Peyer's patch (tissue), 4 donors: ENCODE measurements around the gene TMEM132C. TPM values are rescaled to one million over a fixed set of nuclear protein-coding genes. Genes with fewer than 3 reads are reported as not detected.

Experiments used
- DNase-seq, 3 donors: peaks; one replicate each; pipeline ENCODE4 v3.0.0-alpha.2; 2017 to 2019
- H3K27ac ChIP-seq, 4 donors: fragments of 200-600 bp; sonication (generic); one replicate each; pipeline ENCODE4 v1.5.1; 2016 to 2019
- H3K27me3 ChIP-seq, 2 donors: fragments of 200-600 bp; sonication (generic); one replicate each; pipeline ENCODE4 v1.5.1; 2019
- H3K36me3 ChIP-seq, 3 donors: fragments of 200-600 bp; sonication (generic); one replicate each; pipeline ENCODE4 v1.5.1; 2016 to 2019
- H3K4me1 ChIP-seq, 4 donors: fragments of 200-600 bp; sonication (generic); one replicate each; pipeline ENCODE4 v1.5.1; 2016 to 2019
- H3K4me3 ChIP-seq, 4 donors: fragments of 200-600 bp; sonication (generic); 1 replicate in 3 of 4; 2 replicates in 1 of 4; pipeline ENCODE4 v1.5.1; 2016 to 2019; ENCODE audit warnings: mild to moderate bottlenecking in 1 of 4
- H3K9me3 ChIP-seq, 4 donors: fragments of 200-600 bp; sonication (generic); one replicate each; pipeline ENCODE4 v1.5.1; 2016 to 2019; ENCODE audit warnings: mild to moderate bottlenecking in 1 of 4
- CTCF ChIP-seq, 6 experiments: fragments of 450-650 bp in 4 of 6; fragments of 200-600 bp in 2 of 6; sonication (generic) in 1 of 6; IDR thresholded peaks; one replicate each; pipeline ENCODE4 v1.5.1; 2017 to 2019; ENCODE audit warnings: antibody characterized with exemption in 6 of 6, mild to moderate bottlenecking in 3 of 6, moderate library complexity in 1 of 6
- POLR2A ChIP-seq, 2 donors: fragments of 450-650 bp; IDR thresholded peaks; one replicate each; pipeline ENCODE4 v1.5.1; 2017; ENCODE audit warnings: antibody characterized with exemption in 2 of 2, mild to moderate bottlenecking in 2 of 2, moderate library complexity in 2 of 2
- total RNA-seq, 4 donors: library from RNA; depleted of rRNA; stranded (reverse); fragments of >200 nt; gene quantifications; one replicate each; pipeline ENCODE4 v1.1.0, GENCODE V29; 2016

TMEM132C gene
- total RNA-seq, 4 donors from 2014 or later = 0.88 to 5.0 (median 2.0) TPM

GRCh38 chr12:128318341-128318740, 51.4 kb downstream of the TMEM132C start:
- no peaks in the 10 kb centered on the region for H3K27me3 ChIP-seq
- peaks cover 0 to 3% (median 0%) of the 10 kb centered on the region in 4 donors for H3K9me3 ChIP-seq
- H3K4me3 ChIP-seq = no peak overlapping the region
- no peaks in the 10 kb centered on the region for H3K36me3 ChIP-seq
- no peak for DNase-seq
- TF ChIP-seq CTCF (IDR thresholded peaks at IDR 0.05) (no peak), POLR2A (IDR thresholded peaks at IDR 0.05) (no peak)
- H3K4me1 ChIP-seq = no peaks in the 10 kb centered on the region
- H3K27ac ChIP-seq = no peak overlapping the region

- Histone ChIP-seq H3K27me3 (no peaks in the 10 kb centered on the region), H3K4me3 (no peak overlapping the region), H3K9me3 (peaks cover 0 to 3% (median 0%) of the 10 kb centered on the region in 4 donors), H3K4me1 (no peaks in the 10 kb centered on the region), H3K27ac (no peak overlapping the region), H3K36me3 (no peaks in the 10 kb centered on the region)
- no peak for DNase-seq
- TF ChIP-seq CTCF (IDR thresholded peaks at IDR 0.05) (no peak), POLR2A (IDR thresholded peaks at IDR 0.05) (no peak)
Observed at GRCh38 chr12:128318946-128319345, 52.0 kb downstream of the TMEM132C start.

- TF ChIP-seq POLR2A (IDR thresholded peaks at IDR 0.05) (no peak), CTCF (IDR thresholded peaks at IDR 0.05) (no peak)
- Histone ChIP-seq H3K27ac (no peak overlapping the region), H3K27me3 (no peaks in the 10 kb centered on the region), H3K4me1 (no peaks in the 10 kb centered on the region), H3K36me3 (no peaks in the 10 kb centered on the region), H3K4me3 (no peak overlapping the region), H3K9me3 (peaks cover 0 to 3% (median 0%) of the 10 kb centered on the region in 4 donors)
- no peak for DNase-seq
Observed at GRCh38 chr12:128322341-128322740, 55.4 kb downstream of the TMEM132C start.

- Histone ChIP-seq H3K9me3 (peaks cover 0 to 3% (median 0%) of the 10 kb centered on the region in 4 donors), H3K36me3 (no peaks in the 10 kb centered on the region), H3K4me1 (no peaks in the 10 kb centered on the region), H3K27ac (no peak overlapping the region), H3K27me3 (no peaks in the 10 kb centered on the region), H3K4me3 (no peak overlapping the region)
- TF ChIP-seq POLR2A (IDR thresholded peaks at IDR 0.05) = no peak
- TF ChIP-seq CTCF (IDR thresholded peaks at IDR 0.05) = no peak
- DNase-seq = no peak
Observed at GRCh38 chr12:128323145-128323920, 56.4 kb downstream of the TMEM132C start.

GRCh38 chr12:128325646-128326045, 58.7 kb downstream of the TMEM132C start:
- no peak for DNase-seq
- Histone ChIP-seq H3K27ac (no peak overlapping the region), H3K9me3 (peaks cover 0 to 3% (median 0%) of the 10 kb centered on the region in 4 donors), H3K4me1 (no peaks in the 10 kb centered on the region), H3K27me3 (no peaks in the 10 kb centered on the region), H3K36me3 (no peaks in the 10 kb centered on the region), H3K4me3 (no peak overlapping the region)
- no peak for TF ChIP-seq POLR2A (IDR thresholded peaks at IDR 0.05)
- no peak for TF ChIP-seq CTCF (IDR thresholded peaks at IDR 0.05)
